GM21619 (cell line): ENCODE results near the gene HOXA3.
A peak's percentile ranks its signal among the peaks of the same experiment; 100 is the strongest.

ENCODE experiments used
- ATAC-seq: cut with Tn5 transposase; IDR thresholded peaks from one replicate; pipeline ENCODE4 v1.9.1; 2021; ENCODE audit not compliant: unreplicated experiment

Gene HOXA3

DNA sequence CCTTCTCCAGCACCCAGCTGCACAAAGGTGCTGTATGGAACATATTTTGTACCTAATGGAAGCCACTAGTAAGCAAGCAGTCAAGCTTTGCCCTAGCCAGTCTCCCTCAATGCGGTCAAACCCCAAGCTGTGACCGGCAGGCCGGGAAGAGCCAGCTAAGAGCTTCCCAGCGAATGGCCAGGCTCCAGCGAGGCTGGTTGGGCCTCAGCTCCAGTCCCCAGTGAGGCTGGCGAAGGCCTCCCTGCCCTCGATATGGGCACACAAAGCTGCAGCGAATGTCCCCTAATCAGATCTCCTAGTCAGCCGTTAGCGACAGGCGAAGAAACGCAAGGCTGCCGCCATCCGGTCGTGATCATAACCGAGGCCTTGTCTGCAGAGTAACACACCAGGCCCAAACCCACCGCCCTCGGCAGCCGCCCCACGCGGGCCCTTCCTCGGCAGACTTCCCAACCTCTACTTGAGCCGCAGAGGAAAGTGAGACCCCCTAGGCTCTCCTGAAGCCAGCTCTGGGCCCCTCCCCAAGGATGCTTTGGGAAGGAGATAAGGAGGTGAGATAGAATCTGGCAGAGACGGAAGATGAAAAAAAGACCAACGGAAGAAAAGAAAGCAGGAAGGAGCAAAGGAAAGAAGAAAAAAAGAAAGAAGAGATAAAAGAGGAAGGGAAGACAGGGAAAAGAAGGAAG lies 16.0 kb upstream of the HOXA3 start:
- ATAC-seq: no peak

DNA sequence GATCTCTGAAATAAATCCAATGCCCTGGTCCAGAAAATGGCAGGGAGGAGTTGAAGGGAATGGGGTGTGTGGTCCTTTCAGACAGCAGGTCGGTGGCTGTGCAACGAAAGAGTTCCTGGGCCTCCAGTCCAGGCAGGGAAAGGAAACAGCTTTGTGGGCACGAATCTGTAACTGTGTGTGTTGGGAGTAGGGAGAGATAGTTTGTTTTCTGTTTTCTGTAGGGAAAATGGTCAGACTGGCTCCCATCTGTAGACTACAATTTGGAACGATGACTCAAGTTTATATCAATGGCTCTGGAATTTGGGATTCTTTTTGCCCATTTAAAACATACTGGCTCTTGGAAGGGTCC lies 15.5 kb upstream of the HOXA3 start:
- ATAC-seq: no peak

DNA sequence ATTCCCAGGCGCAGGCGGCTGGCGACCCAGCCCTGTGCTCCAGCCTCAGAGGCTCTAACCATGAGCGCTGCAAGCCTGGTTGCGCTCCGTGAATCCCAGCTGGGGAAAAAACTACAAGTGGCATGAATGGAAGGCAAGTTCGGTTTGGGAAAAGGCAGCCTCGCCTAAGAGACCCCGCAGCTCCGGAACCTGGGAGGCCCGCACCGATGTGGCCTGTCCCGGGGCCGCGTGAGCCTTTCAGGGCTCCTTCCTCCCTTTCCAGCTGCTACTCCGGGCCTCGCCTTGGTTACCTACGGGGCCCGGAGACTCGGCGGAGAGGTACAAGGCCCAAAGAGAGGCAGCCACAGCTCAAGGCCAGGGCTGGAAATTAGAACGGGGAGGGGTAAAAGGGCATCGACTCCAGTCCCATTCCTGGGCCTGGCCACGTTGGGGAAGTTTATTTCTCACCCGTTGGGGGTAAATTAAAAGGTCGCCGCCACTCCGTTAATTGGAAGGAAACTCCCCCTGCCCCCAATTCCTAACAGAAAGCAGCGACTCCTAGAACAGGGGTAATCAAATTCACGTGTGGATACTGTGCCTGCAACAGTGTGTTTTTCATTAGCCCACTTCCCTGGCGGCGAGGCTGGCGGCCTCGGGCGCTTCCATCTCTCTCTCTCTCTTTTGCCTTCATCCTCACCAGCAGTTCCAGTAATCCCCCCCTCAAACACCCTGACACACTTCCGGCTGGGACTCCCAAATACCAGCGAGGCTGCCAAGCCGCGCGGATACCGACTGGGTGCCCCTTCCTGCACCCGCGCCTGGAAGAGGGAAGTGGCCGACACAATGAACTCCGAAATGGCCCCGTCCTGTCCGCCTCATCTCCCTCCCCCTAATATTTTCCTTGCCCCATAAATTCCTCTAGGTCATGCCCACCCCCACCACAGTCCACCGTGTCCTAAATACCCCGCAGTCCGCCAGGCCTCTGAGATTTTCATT lies 14.4 kb upstream of the HOXA3 start:
- no peak for ATAC-seq

DNA sequence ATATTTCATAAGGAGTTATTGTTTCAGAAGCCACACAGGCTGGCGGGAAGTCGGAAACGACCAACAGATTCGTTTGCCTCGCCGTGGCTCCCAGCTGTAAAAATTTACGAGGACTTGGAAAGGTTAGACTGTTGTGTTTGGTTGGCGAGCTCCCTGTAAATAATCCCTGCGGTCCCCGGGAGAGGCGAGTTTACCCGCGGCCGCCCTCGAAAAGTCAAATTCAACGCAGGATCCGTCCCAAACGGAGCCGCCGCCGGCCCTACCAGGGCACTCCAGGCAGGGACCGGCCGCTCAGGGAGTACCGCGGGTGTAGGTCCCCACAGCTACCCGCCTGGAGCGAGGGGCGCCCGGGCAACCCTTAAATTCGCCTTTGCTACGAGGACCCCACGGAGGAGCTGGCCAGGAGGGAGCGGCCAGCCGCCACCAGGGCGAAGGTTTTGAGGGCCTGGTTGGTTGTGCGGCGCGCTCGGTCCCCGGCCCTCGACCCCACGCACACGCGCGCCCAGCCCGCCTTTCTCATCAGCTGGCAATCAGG lies 13.7 kb upstream of the HOXA3 start:
- no peak for ATAC-seq

DNA sequence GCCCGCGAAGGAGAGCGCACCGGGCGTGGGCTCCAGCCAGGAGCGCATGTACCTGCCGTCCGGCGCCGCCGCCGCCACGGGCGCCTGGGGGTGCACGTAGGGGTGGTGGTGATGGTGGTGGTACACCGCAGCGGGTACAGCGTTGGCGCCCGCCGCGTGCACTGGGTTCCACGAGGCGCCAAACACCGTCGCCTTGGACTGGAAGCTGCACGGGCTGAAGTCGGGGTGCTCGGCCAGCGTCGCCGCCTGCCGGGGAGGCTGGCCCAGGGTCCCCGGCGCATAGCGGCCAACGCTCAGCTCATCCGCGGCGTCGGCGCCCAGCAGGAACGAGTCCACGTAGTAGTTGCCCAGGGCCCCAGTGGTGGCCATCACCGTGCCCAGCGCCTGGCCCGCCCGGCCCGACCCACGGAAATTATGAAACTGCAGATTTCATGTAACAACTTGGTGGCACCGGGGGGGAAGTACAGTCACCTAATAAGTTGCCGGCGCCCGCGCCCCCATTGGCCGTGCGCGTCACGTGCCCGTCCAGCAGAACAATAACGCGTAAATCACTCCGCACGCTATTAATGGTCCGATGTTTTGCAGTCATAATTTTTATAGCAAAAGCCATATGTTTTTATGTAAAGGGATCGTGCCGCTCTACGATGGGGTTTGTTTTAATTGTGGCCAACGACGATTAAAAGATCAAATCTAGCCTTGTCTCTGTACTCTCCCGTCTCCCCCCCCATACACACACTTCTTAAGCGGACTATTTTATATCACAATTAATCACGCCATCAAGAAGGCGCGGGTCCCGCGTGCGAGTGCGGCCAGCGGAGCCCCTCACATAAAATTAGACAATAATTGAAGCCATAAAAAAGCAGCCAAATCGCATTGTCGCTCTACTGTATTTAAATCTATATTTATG lies 13.0 kb upstream of the HOXA3 start, which contains the start of gene HOXA9:
TSS of gene HOXA9 (minus strand) at position 449 of the 907 bp plus-strand sequence. CDS start at position 369, 80 bp downstream.
- ATAC-seq: no peak

DNA sequence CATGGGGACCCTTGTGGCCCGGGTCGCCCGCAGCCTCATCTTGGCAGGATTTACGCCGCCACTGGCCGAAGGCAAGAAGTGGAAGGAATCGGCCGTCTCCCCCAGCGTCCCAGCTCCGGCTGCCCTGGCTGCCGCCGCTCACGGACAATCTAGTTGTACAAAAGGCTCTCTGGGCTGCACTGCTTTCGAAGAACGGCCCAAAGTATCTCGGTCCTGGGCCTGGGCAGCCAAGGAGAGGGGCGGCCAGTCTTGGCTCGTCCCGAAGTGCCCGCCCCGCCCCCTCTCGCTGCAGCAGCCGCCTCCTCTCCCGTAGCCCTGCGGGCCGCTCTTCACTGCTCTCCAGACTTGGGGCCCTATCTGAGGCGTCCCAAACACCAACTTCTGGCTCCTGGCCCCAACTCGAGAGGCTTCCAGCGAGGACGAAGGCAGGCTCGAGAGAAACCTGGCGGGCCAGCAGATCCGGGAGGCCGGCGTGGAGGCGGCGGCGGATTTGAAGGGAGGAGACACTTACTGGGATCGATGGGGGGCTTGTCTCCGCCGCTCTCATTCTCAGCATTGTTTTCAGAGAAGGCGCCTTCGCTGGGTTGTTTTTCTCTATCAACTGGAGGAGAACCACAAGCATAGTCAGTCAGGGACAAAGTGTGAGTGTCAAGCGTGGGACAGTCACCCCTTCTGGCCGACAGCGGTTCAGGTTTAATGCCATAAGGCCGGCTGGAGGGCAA lies 12.1 kb upstream of the HOXA3 start:
- ATAC-seq: no peak

DNA sequence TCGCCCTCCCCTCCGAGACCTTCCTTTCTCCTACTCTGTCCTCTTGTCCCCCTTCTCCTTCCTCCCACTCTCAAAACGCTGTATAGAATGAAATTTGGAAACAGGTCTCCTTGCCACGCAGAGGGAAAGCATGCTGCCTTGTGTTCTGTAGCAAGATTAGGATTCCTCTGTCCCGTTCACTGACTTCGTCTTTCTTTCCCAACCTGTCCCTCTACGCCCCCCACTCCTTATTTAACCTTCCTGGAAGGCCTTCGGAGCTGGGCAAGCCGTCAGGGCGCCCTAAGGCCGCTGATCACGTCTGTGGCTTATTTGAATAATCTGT lies 11.6 kb upstream of the HOXA3 start:
- no peak for ATAC-seq

DNA sequence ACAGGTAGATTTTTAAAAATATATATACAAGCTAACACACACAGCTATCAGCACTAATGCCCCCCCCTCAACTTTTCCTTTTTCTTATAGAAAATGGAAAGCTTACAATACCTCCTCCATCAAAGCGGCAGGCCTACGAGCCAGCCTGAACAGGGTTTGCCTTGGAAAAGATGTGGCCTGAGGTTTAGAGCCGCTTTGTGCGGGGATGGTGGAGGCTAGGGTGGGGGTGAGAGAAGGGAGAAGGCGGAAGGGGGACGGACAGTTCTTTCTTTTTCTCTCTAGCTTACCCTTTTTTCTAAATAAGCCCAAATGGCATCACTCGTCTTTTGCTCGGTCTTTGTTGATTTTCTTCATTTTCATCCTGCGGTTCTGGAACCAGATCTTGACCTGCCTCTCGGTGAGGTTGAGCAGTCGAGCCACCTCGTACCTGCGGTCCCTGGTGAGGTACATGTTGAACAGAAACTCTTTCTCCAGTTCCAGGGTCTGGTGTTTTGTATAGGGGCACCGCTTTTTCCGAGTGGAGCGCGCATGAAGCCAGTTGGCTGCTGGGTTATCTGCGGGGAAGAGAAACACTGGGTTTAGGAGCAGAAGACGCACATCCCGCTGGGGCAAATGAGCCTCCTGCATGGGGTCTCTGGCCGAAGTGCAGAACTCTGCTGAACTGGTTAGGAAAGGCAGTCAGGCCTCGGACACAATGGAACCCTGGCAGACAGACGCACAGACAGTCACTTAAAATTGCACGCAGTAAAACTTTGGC lies 11.1 kb upstream of the HOXA3 start:
- ATAC-seq: no peak

DNA sequence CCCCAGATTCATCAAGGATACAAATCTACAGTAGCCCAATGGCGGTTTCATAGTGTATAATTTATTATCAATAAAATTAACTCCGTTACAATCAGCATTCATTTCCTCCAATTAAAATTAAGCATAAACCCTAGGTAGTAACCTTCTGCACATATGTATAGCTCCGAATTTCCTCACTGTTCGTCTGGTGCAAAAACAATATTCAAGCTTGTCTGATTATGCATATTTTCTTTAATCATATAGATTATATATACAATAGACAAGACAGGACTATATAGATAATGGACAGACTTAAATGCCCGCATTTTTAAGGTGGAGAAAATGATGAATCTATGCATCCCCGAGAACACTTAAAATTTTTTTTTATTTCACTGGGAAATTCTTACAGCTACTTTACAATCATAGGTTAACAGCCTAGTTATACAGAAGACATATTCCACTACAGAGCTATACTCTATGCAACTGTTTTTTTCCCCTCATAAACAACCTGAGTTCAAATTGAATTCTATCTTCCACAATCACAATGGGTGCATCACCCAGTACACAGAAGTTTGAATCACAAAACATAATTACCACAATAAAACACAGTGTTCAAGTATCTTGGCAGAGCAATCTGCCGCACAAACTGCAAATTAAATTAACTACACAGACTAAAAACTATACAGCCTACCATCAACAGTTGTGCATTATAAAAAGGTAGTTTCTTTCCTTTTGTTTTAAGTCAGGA lies 10.3 kb upstream of the HOXA3 start:
- no peak for ATAC-seq

DNA sequence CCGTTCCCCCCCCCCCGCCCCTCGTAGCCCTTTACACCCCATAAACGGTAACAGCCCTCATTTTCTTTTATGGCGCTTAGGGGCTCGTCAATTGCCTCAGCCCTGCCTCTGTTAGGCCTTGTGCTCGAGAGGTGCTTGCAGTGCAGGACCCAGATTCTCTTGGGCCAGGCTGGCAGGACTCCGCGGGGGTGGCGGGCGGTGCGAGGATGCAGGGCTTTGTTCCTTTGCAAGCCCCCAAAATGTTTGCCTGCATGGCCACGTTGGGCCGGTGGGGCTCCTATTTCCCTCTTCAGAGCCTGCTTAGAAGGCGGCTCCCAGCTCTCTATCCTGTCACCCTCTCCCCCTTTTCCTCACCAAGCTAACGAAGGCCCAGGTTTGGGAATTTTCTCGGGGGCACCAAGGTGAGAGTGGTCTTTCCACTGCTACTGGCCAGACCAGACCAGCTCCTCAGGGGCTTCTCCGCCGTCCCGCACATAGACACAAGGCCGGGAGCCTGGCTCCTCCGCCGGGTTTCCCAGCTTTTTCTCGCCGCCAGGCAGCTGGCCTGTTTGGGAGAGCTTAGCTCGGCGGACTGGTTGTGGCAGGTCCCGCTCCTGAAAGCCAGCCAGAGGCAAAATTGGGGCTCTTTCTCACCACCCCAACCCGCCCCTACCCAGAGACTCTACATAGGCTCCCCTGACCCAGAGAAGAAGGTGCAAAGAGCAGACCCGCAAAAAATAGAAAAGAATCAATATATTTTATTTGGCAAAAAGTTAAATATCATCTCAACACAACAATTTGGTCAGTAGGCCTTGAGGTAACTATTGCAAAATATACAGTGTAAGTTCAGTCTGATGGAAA lies 9.6 kb upstream of the HOXA3 start:
- no peak for ATAC-seq

DNA sequence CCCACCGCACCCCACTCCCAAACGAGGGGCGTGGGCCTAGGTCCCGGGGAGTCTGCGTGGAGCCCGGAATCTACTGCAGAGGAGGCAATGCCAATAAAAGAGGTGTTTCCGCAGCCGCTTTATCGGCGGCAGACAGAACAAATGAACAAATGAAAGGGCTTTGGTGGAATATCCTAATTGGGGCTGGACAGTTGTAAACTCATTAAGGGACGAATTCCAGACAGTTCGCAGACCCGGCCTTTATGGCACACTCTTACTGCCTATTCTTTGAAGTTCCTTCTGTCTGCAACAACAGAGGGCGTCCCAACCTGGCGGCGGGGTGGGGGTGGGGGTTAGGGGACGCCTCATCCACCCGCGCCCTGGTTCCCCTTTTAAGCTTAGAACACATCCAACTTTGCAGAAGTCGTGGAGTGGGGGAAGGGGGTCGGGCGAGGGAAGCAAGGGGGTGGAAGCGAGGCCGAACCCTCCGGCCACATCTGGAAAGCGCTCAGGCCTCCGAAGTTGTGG lies 8.9 kb upstream of the HOXA3 start:
- no peak for ATAC-seq

DNA sequence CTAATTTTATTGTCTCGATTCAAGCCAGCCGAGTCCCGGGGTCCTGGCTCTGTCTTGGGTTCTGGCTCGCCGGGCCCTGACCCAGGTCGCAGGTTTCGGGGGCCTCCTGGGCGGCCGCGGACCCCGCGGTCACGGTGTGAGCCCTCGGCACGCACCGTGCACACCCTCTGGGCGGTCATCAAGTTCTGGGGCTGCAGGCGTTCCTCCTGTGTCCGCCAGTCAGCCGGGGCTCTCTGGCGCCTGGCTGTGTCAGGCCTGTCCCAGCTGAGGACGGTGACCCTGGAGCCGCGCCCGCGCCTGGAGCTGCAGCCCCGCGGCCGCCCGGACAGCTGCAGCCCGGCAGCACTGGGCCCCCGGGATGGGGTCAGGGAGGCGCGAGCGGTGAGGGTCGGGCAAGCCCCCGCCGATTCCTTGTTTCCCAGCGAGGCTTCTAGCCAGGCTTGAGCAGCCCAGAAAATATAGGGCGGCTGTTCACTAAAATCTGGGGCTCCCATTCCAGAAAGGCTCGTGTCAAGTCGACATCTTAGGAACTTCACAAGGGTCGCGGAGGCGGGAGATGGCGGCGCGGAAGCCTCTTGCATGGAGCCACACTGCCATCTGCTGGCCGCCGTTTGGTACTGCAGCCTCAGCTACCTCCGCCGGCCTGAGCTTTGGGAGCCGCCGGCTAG lies 8.3 kb upstream of the HOXA3 start:
- peak; percentile 63 for ATAC-seq

DNA sequence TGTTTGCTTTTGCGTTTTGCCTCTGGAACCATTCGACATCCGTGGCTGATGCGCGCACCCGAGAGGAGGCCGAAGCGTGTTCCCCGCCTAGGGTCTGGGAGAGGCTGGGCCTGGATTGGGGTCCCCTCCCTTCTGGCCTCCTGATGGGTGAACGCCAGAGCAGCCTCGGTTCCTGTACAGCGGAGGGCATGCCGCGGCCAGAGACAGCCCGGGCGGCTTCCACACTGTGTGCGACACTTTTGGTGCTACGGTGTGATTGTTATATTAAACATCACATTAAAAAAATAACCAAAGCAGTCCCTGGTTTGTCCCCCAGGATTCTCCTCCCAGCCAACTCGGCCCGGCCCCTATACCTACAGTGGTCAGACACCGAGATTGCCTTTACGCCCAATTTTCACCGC lies 7.8 kb upstream of the HOXA3 start:
- ATAC-seq: no peak

DNA sequence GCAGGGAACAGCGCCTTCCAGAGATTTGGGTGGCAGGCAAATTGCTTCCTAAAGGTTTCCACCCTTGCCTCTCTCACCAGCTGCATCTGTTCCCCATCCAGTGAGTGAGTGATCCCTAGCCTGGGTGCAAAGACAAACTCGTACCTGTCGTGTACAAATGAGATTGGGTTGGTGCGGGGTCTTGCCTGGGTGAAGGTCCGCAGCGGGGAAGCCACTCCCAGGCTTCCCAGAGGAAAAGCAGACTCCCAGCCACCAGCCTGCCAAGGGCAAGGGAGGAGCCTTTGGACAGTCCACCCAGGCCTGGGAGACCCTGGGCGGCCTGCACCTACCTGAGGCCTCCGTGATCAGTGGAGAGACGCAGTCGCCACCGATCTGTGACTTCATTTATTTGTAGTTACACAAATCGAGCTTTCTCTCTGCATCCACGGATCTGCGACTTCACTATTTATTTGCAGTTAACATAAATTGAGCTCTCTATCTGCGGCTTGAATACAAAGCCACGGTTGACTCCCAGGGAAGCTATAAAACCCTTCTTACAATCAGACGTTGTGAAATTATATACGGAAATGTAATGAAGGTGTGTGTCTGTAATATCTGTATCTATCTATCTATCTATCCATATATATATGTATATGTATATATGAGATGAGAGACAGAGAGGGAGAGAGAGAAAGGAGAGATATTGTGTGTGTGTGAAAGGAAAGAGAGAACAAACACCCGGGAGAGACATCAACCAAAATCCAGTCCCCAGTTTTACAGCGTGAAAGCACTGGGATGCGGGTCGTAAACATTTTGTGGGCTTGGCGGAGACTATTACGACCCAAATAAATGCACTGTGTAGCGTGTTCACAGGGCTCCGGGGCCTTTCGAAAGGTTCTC lies 7.1 kb upstream of the HOXA3 start:
- no peak for ATAC-seq

DNA sequence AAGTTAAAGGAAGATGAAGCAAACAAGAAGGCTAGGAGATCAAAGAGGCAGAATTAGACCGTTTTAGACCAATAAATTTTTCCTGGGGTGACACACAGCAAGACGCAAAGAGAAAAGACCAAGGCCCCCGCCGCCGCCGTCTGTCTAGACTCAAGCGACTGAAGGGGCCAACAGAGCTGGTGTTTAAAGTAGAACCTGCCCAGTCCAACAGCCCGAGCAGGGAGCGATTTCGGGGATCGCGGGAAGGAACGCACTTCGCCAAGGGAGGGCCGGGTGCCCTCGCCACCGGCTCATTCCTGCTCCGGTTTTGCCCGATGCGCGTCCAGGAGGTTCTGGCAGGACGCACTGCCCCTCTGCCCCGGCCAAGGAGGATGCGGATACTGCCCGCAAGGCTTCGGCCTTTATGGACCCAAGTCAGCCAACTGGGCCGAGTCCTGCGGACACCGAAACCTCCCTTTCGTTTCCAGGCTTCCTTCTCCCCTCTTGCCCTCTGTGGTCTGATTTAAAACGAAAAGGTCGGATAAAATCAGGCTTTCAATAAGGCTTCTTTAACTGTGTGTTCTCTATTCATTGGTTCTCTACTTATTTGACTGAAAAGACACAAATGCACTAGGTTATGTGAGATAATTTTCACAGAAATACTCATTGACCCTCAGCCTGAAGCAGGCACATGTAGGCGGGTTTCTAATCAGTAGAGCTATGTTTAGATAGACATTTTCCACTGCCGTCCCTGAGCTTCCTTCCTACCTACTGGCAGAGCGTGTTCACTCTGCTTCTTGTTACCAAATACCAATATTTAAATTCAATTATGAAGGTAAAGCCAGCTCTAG lies 6.3 kb upstream of the HOXA3 start:
- ATAC-seq: no peak
